Measurements from ENCODE around the gene SLC66A3.

SLC66A3 gene

GRCh38 chr2:11118761-11119160, 36.5 kb upstream of the SLC66A3 start:
- H2BK5ac ChIP-seq (ENCODE audit: low read depth, low read length, poor library complexity, severe bottlenecking), result no peak overlapping the region
- H3K4me1 ChIP-seq (ENCODE audit: control insufficient read depth, insufficient read depth, low read depth, low read length), result peaks cover 4% of the 10 kb centered on the region
- no peak overlapping the region for H3K14ac ChIP-seq (ENCODE audit: low read length in 2 of 2)

GRCh38 chr2:11121099-11121822, 34.0 kb upstream of the SLC66A3 start:
- 65% methylated on average over 8 of the region's 8 CpGs for WGBS
- peaks cover 4% of the 10 kb centered on the region for H3K4me1 ChIP-seq (ENCODE audit: control insufficient read depth, insufficient read depth, low read depth, low read length)
- H2BK5ac ChIP-seq (ENCODE audit: low read depth, low read length, poor library complexity, severe bottlenecking), result no peak overlapping the region
- H2BK12ac ChIP-seq (ENCODE audit: low read length in 2 of 2), result peak overlapping the region; percentile 9 to 80
- H2AK5ac ChIP-seq (ENCODE audit: low read length, severe bottlenecking), result no peak overlapping the region
- H3K4me2 ChIP-seq (ENCODE audit: low read length, poor library complexity, severe bottlenecking), result no peak overlapping the region
- H4K8ac ChIP-seq (ENCODE audit: low read length), result peak overlapping the region; percentile 62
- H4K91ac ChIP-seq (ENCODE audit: low read length), result peak overlapping the region; percentile 57
- peak; percentile 50 for DNase-seq
- H3K9ac ChIP-seq (ENCODE audit: low read length), result no peak overlapping the region
- H3K18ac ChIP-seq (ENCODE audit: low read depth in 1 of 2, low read length in 2 of 2), result peak overlapping the region in 1 of 2 experiments; percentile 55
- peak overlapping the region in 1 of 2 experiments; percentile 67 for H3K4me3 ChIP-seq (ENCODE audit: insufficient read depth in 1 of 2, low read depth in 1 of 2, low read length in 2 of 2)
- H3K79me1 ChIP-seq (replicated peaks; ENCODE audit: low read length, poor library complexity, severe bottlenecking), result no peaks in the 10 kb centered on the region
- H3K14ac ChIP-seq (ENCODE audit: low read length in 2 of 2), result no peak overlapping the region
- no peaks in the 10 kb centered on the region for H3K36me3 ChIP-seq (ENCODE audit: control insufficient read depth in 1 of 2, insufficient read depth in 2 of 2, low read depth in 1 of 2, low read length in 2 of 2)
- no peak overlapping the region for H2AFZ ChIP-seq (ENCODE audit: low read depth, low read length)
- H3K27ac ChIP-seq (ENCODE audit: low read length, poor library complexity, severe bottlenecking), result no peak overlapping the region
- peak overlapping the region; percentile 36 for H2BK15ac ChIP-seq (ENCODE audit: low read depth, poor library complexity, severe bottlenecking)
- no peak overlapping the region for H2BK120ac ChIP-seq (ENCODE audit: low read depth, low read length)
- no peak overlapping the region for H3K23ac ChIP-seq (ENCODE audit: low read length in 2 of 2)
- no peak overlapping the region for H3K4ac ChIP-seq (ENCODE audit: low read depth in 1 of 2, low read length in 2 of 2)
- H3K27me3 ChIP-seq (ENCODE audit: control insufficient read depth in 1 of 2, insufficient read depth in 1 of 2, low read length in 2 of 2), result peaks cover 30 to 57% of the 10 kb centered on the region in 2 experiments
- no peaks in the 10 kb centered on the region for H3K9me3 ChIP-seq (ENCODE audit: control insufficient read depth, low read length)

More at GRCh38 chr2:11118761-11119160, 36.5 kb upstream of the SLC66A3 start:
- Histone ChIP-seq H2BK15ac (ENCODE audit: low read depth, poor library complexity, severe bottlenecking) (no peak overlapping the region), H3K9ac (ENCODE audit: low read length) (no peak overlapping the region), H2AFZ (ENCODE audit: low read depth, low read length) (no peak overlapping the region), H2BK120ac (ENCODE audit: low read depth, low read length) (no peak overlapping the region), H3K18ac (ENCODE audit: low read depth in 1 of 2, low read length in 2 of 2) (no peak overlapping the region), H2BK12ac (ENCODE audit: low read length in 2 of 2) (no peak overlapping the region), H3K79me1 (replicated peaks; ENCODE audit: low read length, poor library complexity, severe bottlenecking) (no peaks in the 10 kb centered on the region), H3K27me3 (ENCODE audit: control insufficient read depth in 1 of 2, insufficient read depth in 1 of 2, low read length in 2 of 2) (peaks cover 26 to 43% of the 10 kb centered on the region in 2 experiments), H4K8ac (ENCODE audit: low read length) (no peak overlapping the region), H4K91ac (ENCODE audit: low read length) (no peak overlapping the region), H3K23ac (ENCODE audit: low read length in 2 of 2) (no peak overlapping the region), H3K4me2 (ENCODE audit: low read length, poor library complexity, severe bottlenecking) (no peak overlapping the region), H3K9me3 (ENCODE audit: control insufficient read depth, low read length) (no peaks in the 10 kb centered on the region), H2AK5ac (ENCODE audit: low read length, severe bottlenecking) (no peak overlapping the region), H3K27ac (ENCODE audit: low read length, poor library complexity, severe bottlenecking) (no peak overlapping the region), H3K36me3 (ENCODE audit: control insufficient read depth in 1 of 2, insufficient read depth in 2 of 2, low read depth in 1 of 2, low read length in 2 of 2) (no peaks in the 10 kb centered on the region), H3K4me3 (ENCODE audit: insufficient read depth in 1 of 2, low read depth in 1 of 2, low read length in 2 of 2) (no peak overlapping the region), H3K4ac (ENCODE audit: low read depth in 1 of 2, low read length in 2 of 2) (no peak overlapping the region)
- DNase-seq, result no peak
- 85% methylated on average over 3 of the region's 3 CpGs for WGBS

- H2BK12ac ChIP-seq (ENCODE audit: low read length in 2 of 2), result peak overlapping the region; percentile 9 to 60
- H3K4me2 ChIP-seq (ENCODE audit: low read length, poor library complexity, severe bottlenecking), result no peak overlapping the region
- no peak overlapping the region for H3K27ac ChIP-seq (ENCODE audit: low read length, poor library complexity, severe bottlenecking)
- H3K4ac ChIP-seq (ENCODE audit: low read depth in 1 of 2, low read length in 2 of 2), result peak overlapping the region in 1 of 2 experiments; percentile 63
- H4K8ac ChIP-seq (ENCODE audit: low read length), result peak overlapping the region; percentile 52
- 100% methylated on average over 6 of the region's 7 CpGs for WGBS
- peaks cover 4% of the 10 kb centered on the region for H3K4me1 ChIP-seq (ENCODE audit: control insufficient read depth, insufficient read depth, low read depth, low read length)
- no peak overlapping the region for H2AK5ac ChIP-seq (ENCODE audit: low read length, severe bottlenecking)
- H2BK5ac ChIP-seq (ENCODE audit: low read depth, low read length, poor library complexity, severe bottlenecking), result no peak overlapping the region
- H3K36me3 ChIP-seq (ENCODE audit: control insufficient read depth in 1 of 2, insufficient read depth in 2 of 2, low read depth in 1 of 2, low read length in 2 of 2), result no peaks in the 10 kb centered on the region
- peak overlapping the region in 1 of 2 experiments; percentile 80 for H3K14ac ChIP-seq (ENCODE audit: low read length in 2 of 2)
- no peaks in the 10 kb centered on the region for H3K79me1 ChIP-seq (replicated peaks; ENCODE audit: low read length, poor library complexity, severe bottlenecking)
- no peaks in the 10 kb centered on the region for H3K9me3 ChIP-seq (ENCODE audit: control insufficient read depth, low read length)
- peak overlapping the region; percentile 32 for H2AFZ ChIP-seq (ENCODE audit: low read depth, low read length)
- H3K27me3 ChIP-seq (ENCODE audit: control insufficient read depth in 1 of 2, insufficient read depth in 1 of 2, low read length in 2 of 2), result peaks cover 29 to 55% of the 10 kb centered on the region in 2 experiments
- H3K23ac ChIP-seq (ENCODE audit: low read length in 2 of 2), result no peak overlapping the region
- peak overlapping the region in 1 of 2 experiments; percentile 48 for H3K18ac ChIP-seq (ENCODE audit: low read depth in 1 of 2, low read length in 2 of 2)
- H2BK15ac ChIP-seq (ENCODE audit: low read depth, poor library complexity, severe bottlenecking), result no peak overlapping the region
- H3K9ac ChIP-seq (ENCODE audit: low read length), result no peak overlapping the region
- DNase-seq, result no peak
- H4K91ac ChIP-seq (ENCODE audit: low read length), result peak overlapping the region; percentile 57
- peak overlapping the region in 1 of 2 experiments; percentile 67 for H3K4me3 ChIP-seq (ENCODE audit: insufficient read depth in 1 of 2, low read depth in 1 of 2, low read length in 2 of 2)
- no peak overlapping the region for H2BK120ac ChIP-seq (ENCODE audit: low read depth, low read length)
These were observed 33.5 kb upstream of the SLC66A3 start for GRCh38 chr2:11121823-11122155.

- no peaks in the 10 kb centered on the region for H3K36me3 ChIP-seq (ENCODE audit: control insufficient read depth in 1 of 2, insufficient read depth in 2 of 2, low read depth in 1 of 2, low read length in 2 of 2)
These were observed 32.9 kb upstream of the SLC66A3 start for GRCh38 chr2:11122380-11122779.

More at GRCh38 chr2:11122380-11122779, 32.9 kb upstream of the SLC66A3 start:
- Histone ChIP-seq H3K9ac (ENCODE audit: low read length) (no peak overlapping the region), H2BK12ac (ENCODE audit: low read length in 2 of 2) (no peak overlapping the region), H2BK15ac (ENCODE audit: low read depth, poor library complexity, severe bottlenecking) (no peak overlapping the region), H3K9me3 (ENCODE audit: control insufficient read depth, low read length) (no peaks in the 10 kb centered on the region), H4K8ac (ENCODE audit: low read length) (no peak overlapping the region), H3K4me1 (ENCODE audit: control insufficient read depth, insufficient read depth, low read depth, low read length) (peaks cover 4% of the 10 kb centered on the region), H2AK5ac (ENCODE audit: low read length, severe bottlenecking) (no peak overlapping the region), H3K27ac (ENCODE audit: low read length, poor library complexity, severe bottlenecking) (no peak overlapping the region), H2AFZ (ENCODE audit: low read depth, low read length) (no peak overlapping the region), H2BK120ac (ENCODE audit: low read depth, low read length) (no peak overlapping the region), H2BK5ac (ENCODE audit: low read depth, low read length, poor library complexity, severe bottlenecking) (no peak overlapping the region), H3K4me3 (ENCODE audit: insufficient read depth in 1 of 2, low read depth in 1 of 2, low read length in 2 of 2) (no peak overlapping the region), H3K27me3 (ENCODE audit: control insufficient read depth in 1 of 2, insufficient read depth in 1 of 2, low read length in 2 of 2) (peaks cover 27 to 49% of the 10 kb centered on the region in 2 experiments), H3K4ac (ENCODE audit: low read depth in 1 of 2, low read length in 2 of 2) (no peak overlapping the region), H3K4me2 (ENCODE audit: low read length, poor library complexity, severe bottlenecking) (no peak overlapping the region), H3K23ac (ENCODE audit: low read length in 2 of 2) (no peak overlapping the region), H3K18ac (ENCODE audit: low read depth in 1 of 2, low read length in 2 of 2) (peak overlapping the region; percentile 9 to 55), H3K79me1 (replicated peaks; ENCODE audit: low read length, poor library complexity, severe bottlenecking) (no peaks in the 10 kb centered on the region), H3K14ac (ENCODE audit: low read length in 2 of 2) (peak overlapping the region in 1 of 2 experiments; percentile 26), H4K91ac (ENCODE audit: low read length) (no peak overlapping the region)
- 71% methylated on average over 9 of the region's 9 CpGs for WGBS
- peak; percentile 30 for DNase-seq

Measured in mesenchymal stem cell (in vitro differentiated cells and primary cell).